Peyer's patch (tissue), 4 donors: ENCODE measurements around the gene GOLGB1.

Experiments used
- POLR2A ChIP-seq, 2 donors: fragments of 450-650 bp; IDR thresholded peaks; one replicate each; pipeline ENCODE4 v1.5.1; 2017; ENCODE audit warnings: antibody characterized with exemption in 2 of 2, mild to moderate bottlenecking in 2 of 2, moderate library complexity in 2 of 2
- TF ChIP-seq, protein P1 (sequence below), 6 experiments: fragments of 450-650 bp in 4 of 6; fragments of 200-600 bp in 2 of 6; sonication (generic) in 1 of 6; IDR thresholded peaks; one replicate each; pipeline ENCODE4 v1.5.1; 2017 to 2019; ENCODE audit warnings: antibody characterized with exemption in 6 of 6, mild to moderate bottlenecking in 3 of 6, moderate library complexity in 1 of 6

GRCh38 chr3:121722411-121722810 is 27.1 kb downstream of the GOLGB1 start:
- no peak for TF ChIP-seq POLR2A (IDR thresholded peaks at IDR 0.05)
- TF ChIP-seq, protein P1, sequence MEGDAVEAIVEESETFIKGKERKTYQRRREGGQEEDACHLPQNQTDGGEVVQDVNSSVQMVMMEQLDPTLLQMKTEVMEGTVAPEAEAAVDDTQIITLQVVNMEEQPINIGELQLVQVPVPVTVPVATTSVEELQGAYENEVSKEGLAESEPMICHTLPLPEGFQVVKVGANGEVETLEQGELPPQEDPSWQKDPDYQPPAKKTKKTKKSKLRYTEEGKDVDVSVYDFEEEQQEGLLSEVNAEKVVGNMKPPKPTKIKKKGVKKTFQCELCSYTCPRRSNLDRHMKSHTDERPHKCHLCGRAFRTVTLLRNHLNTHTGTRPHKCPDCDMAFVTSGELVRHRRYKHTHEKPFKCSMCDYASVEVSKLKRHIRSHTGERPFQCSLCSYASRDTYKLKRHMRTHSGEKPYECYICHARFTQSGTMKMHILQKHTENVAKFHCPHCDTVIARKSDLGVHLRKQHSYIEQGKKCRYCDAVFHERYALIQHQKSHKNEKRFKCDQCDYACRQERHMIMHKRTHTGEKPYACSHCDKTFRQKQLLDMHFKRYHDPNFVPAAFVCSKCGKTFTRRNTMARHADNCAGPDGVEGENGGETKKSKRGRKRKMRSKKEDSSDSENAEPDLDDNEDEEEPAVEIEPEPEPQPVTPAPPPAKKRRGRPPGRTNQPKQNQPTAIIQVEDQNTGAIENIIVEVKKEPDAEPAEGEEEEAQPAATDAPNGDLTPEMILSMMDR (IDR thresholded peaks at IDR 0.05) = no peak
